GM21619 (cell line): ENCODE measurements around the gene SLAMF1.
"Not testable (repeated sequence)": the region's sequence is repeated elsewhere in the genome, so short reads cannot be mapped to it uniquely, and the experiment has no call there.

Experiments used
- ATAC-seq: cut with Tn5 transposase; IDR thresholded peaks from one replicate; pipeline ENCODE4 v1.9.1; 2021; ENCODE audit not compliant: unreplicated experiment

Gene SLAMF1, protein sequence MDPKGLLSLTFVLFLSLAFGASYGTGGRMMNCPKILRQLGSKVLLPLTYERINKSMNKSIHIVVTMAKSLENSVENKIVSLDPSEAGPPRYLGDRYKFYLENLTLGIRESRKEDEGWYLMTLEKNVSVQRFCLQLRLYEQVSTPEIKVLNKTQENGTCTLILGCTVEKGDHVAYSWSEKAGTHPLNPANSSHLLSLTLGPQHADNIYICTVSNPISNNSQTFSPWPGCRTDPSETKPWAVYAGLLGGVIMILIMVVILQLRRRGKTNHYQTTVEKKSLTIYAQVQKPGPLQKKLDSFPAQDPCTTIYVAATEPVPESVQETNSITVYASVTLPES

DNA sequence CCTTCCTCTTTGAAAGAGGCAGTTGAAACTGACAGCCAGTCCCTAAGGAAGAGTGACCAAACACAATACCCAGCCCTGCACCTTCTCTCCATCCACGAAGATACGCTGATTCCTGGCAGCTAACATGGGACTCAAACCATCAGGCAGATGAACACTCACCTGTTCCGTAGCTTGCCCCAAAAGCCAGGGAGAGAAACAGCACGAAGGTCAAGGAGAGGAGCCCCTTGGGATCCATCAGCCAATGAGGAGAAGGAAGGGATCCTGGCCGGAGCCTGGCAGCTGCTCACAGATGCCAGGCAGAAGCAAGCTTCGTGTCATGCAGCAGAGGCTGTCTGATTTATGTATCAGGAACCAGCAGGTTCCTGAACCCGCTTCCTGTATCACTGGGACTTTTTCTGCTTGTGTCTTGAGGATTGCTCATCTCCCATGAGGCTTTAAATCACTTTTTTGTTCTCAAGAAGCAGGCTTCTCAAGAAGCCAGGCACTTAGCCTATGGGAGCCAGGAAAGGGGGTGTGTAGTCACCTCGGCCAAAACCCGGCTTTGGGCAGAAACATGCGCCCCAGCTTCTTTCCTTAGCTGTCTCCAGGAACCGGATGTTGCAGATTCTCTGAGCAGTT lies at the start of gene SLAMF1:
SLAMF1 (minus strand) TSS at position 334 of the 618 bp plus-strand sequence; CDS start at position 235, 99 bp downstream.
- ATAC-seq: peak; percentile 62

DNA sequence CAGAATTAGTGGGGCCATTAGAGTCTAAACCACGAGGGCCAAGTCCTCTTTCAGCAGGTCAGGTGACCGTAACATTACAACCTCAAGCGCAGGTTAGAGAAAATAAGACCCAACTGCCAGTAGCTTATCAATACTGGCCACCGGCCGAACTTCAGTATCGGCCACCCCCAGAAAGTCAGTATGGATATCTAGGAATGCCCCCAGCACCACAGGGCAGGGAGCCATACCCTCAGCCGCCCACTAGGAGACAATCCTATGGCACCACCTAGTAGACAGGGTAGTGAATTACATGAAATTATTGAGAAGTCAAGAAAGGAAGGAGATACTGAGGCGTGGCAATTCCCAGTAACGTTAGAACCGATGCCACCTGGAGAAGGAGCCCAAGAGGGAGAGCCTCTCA lies 45.5 kb upstream of the SLAMF1 start:
- not testable (repeated sequence) for ATAC-seq

DNA sequence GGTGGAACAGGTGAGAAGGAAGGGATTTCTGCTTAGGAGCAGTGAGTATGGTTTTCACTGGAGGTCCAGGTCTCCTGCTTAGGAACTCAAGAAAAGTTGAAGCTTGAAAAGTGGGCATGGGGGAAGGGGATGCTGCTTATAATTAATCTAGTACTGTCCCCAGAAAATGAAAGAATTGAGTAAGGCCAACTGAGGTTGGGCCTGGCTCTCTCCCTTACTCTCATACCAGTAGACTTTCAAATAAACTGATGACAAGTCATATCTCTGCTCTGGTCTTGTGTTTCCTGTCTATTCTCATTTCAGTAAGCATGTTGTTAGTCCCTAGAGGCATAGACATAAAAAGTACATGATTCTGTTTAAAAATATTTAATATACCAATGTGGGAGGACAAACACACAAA lies 38.4 kb upstream of the SLAMF1 start:
- ATAC-seq: no peak

DNA sequence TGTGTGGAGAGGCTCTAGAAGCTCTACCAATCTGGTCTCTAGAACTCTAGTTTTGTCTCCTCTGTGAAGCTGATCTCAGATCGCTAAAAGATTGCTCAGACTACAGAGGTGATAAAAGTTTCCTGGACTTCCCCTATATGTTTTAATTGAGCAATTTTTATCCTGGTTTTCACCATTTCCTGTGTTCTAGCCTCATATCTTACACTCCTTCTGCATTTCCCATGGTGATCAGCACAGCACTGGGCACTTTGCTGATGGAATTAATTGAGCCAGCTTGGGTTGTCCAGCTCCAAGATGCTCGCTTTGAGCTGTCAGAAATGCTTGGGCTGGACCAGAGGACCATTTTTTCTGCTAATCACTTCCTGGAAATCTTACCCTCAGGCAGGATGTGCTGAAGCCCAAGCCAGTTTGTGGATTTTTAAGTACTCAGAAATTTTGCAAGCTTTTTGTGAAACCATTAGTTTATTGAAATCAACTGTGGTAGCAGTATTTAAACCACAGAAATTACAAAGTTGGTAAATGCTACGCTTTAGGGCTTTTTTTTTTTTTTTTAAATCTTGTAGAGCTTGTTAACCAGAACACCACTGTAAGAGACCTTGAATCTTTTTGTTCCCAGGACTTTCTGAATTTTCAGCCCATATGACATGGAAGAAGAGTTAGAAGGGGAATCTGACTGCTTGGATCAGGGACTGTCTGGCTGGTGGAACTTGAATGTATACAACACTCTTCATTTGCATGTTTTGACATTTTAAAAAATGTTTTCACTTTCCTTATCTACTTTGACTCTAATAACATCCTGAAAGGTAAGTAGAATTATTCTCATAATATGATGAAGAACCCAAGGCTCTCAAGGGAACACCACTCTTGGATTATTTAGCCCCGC lies 36.4 kb upstream of the SLAMF1 start:
- ATAC-seq: no peak

DNA sequence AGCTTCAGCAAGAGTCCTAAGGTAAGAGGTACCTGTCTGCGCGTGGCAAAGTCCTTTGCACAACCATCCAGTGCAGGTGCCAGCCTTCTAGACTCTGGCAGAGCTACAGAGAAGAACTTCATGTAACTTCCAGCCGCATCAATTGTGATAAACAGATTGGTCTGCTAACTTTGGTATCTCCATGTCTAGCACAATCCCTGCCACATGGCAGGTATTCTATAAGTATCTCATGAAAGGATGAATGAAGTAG lies 35.0 kb upstream of the SLAMF1 start:
- no peak for ATAC-seq

DNA sequence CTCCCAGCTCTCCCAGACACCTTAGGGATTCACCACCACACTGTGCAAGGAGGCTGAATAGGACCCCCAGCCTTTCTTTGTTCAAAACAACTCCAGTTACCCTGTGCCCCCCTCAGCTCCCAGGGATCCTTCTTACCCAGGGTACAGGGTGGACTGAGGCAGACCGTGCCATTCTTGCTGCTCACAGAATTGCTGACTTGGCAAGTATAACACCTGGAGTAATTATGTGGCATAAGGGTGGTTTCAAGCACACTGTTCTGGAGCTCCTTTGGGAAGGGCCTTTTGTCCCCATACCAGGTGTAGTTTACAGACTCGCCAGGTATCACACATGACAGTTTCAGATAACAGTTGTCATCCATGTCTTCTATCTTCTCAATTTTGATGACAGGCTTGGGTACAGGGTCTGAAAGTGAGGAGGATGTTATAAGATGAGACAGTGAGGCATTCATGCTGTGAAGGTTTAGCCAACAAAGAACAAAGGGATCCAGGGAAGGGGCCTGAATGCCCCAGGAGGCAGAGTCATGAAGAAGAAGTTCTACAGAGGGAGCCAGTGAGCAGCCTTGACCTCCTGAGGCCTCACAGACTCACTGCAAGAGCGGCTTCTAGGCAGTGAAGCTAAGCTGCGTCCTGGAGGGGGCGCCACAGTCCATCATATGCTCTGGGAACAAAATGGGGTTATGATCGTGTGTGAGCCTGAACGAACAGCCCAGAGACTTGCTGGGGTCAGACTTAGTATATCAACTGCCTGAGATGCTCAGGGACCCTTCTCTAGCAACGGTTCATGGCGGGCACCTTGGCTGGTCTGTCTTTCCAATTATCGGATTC lies 34.4 kb upstream of the SLAMF1 start:
- ATAC-seq: peak; percentile 43

DNA sequence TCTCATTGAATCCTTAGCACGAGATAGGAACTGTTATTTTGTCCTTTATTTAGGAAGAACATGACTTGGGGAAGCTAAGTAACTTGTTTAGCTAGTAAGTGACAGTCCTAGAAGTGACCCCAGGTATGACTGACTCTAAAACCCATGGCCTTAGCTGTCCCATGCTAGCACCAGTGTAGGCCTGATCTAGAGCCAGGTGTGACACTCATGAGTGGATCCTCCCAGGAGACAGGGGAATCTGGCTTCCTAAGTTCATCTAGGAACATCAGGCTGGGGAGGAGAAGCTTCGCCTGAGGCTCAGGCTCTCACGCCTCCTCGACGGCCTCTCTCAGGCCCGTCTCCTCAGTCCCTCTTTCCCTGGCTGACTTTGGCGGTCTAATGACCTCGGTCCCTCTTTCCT lies 33.6 kb upstream of the SLAMF1 start:
- no peak for ATAC-seq

DNA sequence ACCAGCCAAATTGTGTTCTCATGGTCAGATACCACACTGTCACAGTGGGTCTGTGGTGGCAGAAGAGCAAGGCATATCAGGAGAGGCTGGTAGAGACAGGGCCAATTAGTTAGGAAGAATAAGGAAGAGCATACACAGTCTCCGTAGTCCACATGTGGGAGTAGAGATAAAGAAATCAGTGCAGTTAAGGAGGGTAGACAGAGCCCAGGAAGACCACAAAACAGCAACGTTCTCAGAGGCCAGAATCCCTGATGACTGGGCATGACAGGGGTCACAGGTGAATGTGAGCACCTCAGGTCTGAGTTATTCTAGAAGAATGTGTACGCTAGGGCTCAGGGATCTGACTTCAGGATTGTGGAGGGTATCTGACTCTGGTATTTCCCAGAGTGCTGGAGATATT lies 33.0 kb upstream of the SLAMF1 start:
- ATAC-seq: no peak

DNA sequence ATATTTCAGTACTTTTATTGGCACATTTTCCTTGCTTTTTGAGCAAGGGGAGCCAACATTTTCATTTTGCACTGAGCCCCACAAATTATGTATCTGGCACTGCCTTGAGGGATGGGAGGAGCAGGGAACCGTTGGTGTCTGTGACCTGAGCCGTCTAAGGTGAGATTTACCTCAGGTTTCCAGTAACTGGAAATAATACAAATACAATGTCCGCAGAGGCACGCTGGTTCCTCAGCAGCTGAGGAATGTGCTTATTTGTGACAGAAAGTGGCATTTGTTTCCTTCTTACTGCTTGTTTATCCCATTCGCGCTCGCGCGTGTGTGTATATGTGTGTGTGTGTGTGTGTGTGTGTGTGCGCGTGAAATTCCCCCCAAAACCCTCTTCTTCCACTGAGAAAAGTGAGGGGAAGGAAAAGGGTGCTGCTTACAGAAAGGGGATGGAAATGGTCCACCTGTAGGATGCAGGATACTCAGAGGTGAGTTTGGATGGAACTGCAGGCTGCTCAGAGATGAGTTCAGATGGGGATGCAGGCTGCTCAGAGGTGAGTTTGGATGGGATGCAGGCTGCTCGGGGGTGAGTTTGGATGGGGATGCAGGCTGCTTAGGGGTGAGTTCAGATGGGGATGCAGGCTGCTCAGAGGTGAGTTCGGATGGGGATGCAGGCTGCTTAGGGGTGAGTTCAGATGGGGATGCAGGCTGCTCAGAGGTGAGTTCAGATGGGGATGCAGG lies 30.2 kb upstream of the SLAMF1 start:
- ATAC-seq: no peak

DNA sequence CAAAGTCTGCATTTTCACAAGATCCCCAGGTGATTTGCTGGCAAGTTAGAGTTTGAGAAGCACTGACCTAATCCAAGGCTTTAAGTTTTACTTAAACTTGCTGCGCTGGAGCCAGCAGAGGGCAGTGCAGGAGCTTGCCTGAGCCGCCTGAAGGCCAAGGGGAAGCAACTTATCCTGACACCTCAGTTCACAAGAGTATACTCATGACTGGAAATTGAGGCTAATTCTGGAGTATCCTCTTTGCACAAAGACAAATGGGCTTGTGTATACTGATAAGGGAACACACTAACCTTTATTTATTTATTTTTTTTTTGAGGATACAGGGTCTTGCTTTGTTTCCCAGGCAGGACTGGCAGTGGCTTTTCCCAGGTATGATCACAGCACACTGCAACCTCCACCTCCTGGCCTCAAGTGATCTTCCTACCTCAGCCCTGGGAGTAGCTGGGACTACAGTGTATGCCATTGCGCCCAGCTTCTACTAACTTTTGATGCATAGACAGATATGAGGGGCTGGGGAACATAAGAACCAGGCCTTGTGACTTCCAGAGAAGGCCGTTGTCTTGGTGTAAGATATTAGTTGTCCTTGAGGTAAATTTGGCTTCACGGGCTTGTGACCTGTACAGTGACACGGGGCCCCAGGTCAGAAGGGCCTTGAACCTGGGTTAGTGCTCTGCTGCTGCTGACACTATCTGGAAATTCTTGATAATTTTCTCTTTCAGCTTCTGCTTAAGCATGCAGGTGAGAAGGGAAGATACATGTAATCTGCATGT lies 29.0 kb upstream of the SLAMF1 start:
- ATAC-seq: peak; percentile 54

DNA sequence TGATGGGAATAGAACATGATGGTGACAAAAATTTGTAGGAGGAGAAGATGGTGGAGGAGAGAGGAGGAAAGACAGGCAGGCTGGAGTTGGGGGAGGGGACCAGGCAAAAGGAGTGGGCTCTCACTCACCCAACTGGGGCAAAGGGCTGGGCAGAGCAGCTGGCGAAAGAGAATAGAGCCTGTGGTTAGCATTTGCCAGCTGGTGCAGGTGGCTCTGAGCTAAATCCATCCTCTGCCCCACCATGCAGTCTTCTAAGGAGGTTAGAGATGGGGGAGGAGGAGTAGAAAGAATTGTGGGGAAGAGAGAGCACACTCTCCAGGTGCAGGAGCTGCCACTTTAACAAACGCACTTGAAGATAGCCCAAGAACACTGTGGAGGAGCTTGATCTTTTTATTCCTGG lies 27.6 kb upstream of the SLAMF1 start:
- no peak for ATAC-seq

DNA sequence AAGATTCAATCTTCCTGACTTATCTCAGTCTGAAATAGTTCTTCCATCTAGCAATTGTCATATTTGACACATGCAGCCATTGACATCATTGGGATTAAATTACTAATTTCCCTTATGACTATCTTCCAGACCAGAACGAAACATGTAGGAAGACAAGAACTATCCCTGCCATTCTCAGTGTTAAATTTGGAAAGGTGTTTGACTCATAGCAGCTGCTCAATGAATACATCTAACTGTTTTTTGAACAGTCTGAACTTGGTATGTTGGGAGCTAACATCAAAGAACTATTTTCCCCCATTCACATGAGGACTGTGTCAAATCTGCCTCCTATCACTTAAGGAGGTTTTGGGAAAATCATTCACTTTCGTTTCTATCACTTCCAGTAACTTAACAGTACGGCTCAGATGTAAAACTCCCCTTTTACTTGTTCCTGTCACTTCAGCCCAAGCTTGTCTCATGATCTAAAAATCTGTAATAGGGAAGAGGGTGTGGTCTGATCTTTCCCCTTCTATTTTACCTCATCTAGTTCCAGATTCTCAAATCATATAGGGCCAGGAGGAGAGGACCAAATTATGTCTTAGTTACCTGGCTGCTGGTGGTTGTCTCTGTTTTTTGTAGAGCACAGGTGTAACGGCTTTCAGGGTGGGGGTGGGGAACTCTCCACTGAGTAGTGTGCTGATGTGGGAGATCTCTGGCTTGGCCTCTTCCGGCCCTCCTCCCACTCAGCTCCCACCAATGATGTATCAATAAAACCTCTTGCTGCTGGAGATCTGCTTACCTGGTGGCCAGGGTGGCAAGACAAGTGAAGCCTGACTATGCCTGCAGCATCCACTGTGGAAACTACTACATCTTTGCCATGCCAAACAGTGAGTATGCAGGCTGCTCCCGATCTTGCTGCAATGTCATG lies 26.2 kb upstream of the SLAMF1 start:
- no peak for ATAC-seq

DNA sequence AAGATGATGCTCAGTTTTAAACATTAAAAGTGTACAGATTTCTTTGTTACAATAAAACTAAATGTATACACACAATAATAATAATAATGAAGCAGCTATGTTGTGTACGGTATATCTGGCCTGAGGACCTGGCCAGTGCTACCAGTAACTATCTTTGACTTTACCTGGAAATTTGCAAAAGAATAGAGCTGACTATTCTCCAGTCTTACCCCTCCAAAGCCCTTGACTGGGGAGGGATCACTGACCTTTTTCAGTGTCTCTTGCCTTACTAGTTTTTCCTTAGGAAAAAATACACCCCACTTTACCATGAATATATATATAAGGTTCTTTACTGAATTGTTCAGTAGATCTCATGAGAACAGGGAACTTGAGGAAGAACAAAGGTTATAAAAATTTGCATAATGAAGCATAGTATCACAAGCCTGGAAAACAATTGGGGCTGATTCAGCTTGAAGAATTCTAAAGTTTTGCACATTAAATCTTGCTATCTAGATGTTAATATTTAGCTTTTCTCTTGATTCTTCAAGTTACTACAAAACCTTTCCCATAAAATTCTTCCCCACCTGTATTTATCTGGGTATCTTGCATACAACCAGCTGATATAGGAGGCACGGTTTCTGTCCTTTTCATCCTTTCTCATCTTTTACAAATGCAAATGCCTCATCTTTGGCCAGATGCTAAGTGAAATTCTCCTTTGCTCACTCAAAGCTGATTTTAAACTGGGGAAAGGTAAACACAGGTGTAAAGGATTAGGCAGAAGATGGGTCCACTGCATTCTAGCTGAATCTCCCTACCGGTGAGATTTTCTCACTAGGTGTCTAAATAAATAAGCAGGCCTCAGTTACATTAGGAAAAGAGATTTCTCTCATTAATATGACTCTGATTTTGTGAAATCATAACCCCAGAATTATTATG lies 25.0 kb upstream of the SLAMF1 start:
- no peak for ATAC-seq

DNA sequence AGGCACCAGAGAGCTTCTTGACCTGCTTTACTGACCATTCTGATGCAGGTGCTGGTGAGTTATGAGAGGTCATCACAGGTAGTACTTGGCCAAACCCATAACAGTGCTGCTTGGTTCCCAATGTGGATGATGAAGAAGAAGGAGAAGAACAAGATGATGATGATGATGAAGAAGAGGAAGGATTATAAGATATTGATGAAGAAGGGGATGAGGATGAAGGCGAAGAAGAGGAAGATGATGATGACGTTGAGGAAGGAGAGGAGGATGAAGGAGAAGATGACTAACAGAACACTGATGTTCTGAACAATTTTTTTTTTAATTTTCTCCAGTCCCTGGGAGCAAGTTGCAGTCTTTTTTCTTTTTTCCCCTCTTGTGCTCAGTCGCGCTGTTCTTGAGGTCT lies 23.9 kb upstream of the SLAMF1 start:
- ATAC-seq: no peak

DNA sequence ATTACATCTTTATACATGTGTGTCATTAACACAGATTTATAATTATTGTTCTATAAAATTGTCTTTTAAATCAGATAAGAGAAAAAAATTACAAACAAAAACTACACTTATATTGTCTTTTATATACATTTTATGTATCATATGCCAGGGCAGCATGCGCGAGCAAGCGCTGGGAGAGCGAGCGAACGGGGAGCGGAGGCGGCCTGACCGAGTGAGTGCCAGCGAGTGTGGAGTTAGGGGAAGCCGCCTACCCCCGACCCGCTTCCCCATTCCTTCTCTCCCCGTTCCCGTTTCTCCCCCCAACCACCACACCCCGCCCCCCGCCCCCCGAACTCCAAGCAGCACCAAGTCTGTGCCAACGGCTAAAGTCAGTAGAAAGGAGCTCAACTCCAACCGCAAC lies 23.0 kb upstream of the SLAMF1 start:
- no peak for ATAC-seq

DNA sequence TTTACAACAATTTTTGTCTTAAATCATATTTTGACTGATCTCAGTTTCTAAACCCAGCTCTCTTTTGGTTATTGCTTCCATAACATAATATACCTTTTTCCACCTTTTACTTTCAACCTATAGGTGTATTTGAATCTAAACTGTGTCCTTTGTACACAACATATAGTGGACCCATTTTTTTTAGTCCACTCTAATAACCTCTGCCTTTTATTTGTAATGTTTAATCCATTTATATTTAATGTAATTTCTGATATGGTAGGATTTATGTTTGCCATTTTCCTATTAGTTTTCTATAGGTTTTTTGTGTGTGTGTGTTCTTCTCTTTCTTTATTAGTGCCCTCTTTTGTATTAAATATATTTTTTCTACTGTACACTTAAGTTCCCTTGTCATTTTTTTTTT lies 22.4 kb upstream of the SLAMF1 start:
- ATAC-seq: no peak

DNA sequence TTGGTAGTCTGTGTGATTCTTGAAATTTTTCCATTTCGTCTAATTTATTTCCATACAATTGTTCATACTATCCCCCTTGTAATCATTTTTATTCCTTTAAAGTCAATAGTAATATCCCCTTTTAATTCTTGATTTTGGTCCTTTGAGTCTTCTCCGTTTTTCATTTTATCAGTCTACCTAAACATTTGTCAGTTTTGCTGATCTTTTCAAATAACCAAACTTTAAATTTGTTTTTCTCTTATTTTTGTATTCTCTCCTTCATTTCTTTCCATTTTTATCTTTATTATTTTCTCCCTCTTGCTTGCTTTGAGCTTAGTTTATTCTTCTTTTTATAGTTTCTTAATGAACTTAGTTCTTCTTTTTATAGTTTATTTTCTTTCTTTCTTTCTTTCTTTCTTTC lies 21.1 kb upstream of the SLAMF1 start:
- ATAC-seq: no peak

DNA sequence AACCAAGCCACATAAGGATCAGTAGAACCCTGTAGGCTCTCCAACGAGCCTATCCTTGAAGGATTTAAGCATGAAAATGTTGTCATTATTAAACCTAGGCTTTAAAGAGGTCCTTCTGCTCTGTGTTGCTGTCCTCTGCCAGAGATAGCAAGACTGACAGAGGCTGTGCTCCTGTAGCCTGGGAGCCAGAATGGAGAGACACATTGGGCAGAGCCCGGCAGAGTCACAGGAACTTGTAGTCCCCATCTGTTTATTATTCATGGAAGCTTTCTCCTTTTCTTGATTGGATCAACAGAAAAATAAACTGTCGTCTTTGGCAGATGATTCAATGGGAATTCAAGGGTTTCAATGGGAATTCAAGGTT lies 19.2 kb upstream of the SLAMF1 start:
- ATAC-seq: no peak
